KMS-11 (cell line): Measurements from ENCODE around the gene TRIM6.

Source experiments
- H2AFZ ChIP-seq: fragments of 200-600 bp; sonication (generic); 2 replicates; pipeline ENCODE4 v1.6.1; 2016; ENCODE audit warnings: antibody characterized with exemption, mixed run types, low read depth
- H3K27ac ChIP-seq: fragments of 200-600 bp; sonication (generic); 2 replicates; pipeline ENCODE4 v1.6.1; 2016; ENCODE audit warnings: mild to moderate bottlenecking, mixed run types
- H3K27me3 ChIP-seq: fragments of 200-600 bp; sonication (generic); 2 replicates; pipeline ENCODE4 v1.6.1; 2017; ENCODE audit warnings: mild to moderate bottlenecking, low read depth, mixed run types, moderate library complexity; ENCODE audit not compliant: insufficient read depth
- H3K36me3 ChIP-seq: fragments of 200-600 bp; sonication (generic); 2 replicates; pipeline ENCODE4 v1.6.1; 2017; ENCODE audit warnings: mild to moderate bottlenecking, mixed run types; ENCODE audit not compliant: insufficient read depth
- H3K4me1 ChIP-seq: fragments of 200-600 bp; sonication (generic); 2 replicates; pipeline ENCODE4 v1.6.1; 2016; ENCODE audit warnings: mild to moderate bottlenecking, low read depth, mixed run types; ENCODE audit not compliant: poor library complexity, severe bottlenecking
- H3K4me2 ChIP-seq: fragments of 200-600 bp; sonication (generic); 2 replicates; pipeline ENCODE4 v1.7.0; 2016; ENCODE audit warnings: mild to moderate bottlenecking, mixed run types
- H3K4me3 ChIP-seq: fragments of 200-600 bp; sonication (generic); IDR thresholded peaks from 2 replicates; pipeline ENCODE4 v1.6.1; 2017; ENCODE audit warnings: low read depth, low read length, mixed read lengths; ENCODE audit not compliant: insufficient read depth
- H3K79me2 ChIP-seq: fragments of 200-600 bp; sonication (generic); 2 replicates; pipeline ENCODE4 v1.6.1; 2016; ENCODE audit warnings: low read depth, mixed run types; ENCODE audit not compliant: insufficient read depth
- H3K9ac ChIP-seq: fragments of 200-600 bp; sonication (generic); 2 replicates; pipeline ENCODE4 v1.6.1; 2016; ENCODE audit warnings: mild to moderate bottlenecking, mixed run types
- H4K20me1 ChIP-seq: fragments of 200-600 bp; sonication (generic); 2 replicates; pipeline ENCODE4 v1.6.1; 2016; ENCODE audit warnings: mild to moderate bottlenecking, mixed run types; ENCODE audit not compliant: insufficient read depth
- CTCF ChIP-seq: fragments of 200-600 bp; sonication (generic); conservative IDR thresholded peaks from 2 replicates; pipeline ENCODE4 v1.6.1; 2017; ENCODE audit warnings: low read depth, mild to moderate bottlenecking, antibody characterized with exemption, low read length, moderate library complexity, mixed read lengths

The TRIM6 gene

GRCh38 chr11:5553343-5553742 lies 43.1 kb upstream of the TRIM6 start:
- Histone ChIP-seq H3K4me2 (no peak overlapping the region), H4K20me1 (no peaks in the 10 kb centered on the region), H2AFZ (no peak overlapping the region), H3K9ac (no peak overlapping the region), H3K27me3 (no peaks in the 10 kb centered on the region), H3K79me2 (no peaks in the 10 kb centered on the region), H3K36me3 (no peaks in the 10 kb centered on the region), H3K4me1 (no peaks in the 10 kb centered on the region), H3K4me3 (no peak overlapping the region), H3K27ac (no peak overlapping the region)
- no peak; the same call in 1 of the 2 replicates for TF ChIP-seq CTCF

GRCh38 chr11:5556596-5557188 lies 39.7 kb upstream of the TRIM6 start:
- Histone ChIP-seq H3K4me3 (no peak overlapping the region), H3K27me3 (no peaks in the 10 kb centered on the region), H3K9ac (no peak overlapping the region), H3K27ac (no peak overlapping the region), H3K36me3 (no peaks in the 10 kb centered on the region), H3K79me2 (no peaks in the 10 kb centered on the region), H2AFZ (no peak overlapping the region), H3K4me2 (no peak overlapping the region), H4K20me1 (no peaks in the 10 kb centered on the region), H3K4me1 (no peaks in the 10 kb centered on the region)
- TF ChIP-seq CTCF, result no peak

GRCh38 chr11:5557751-5558150 lies 38.7 kb upstream of the TRIM6 start:
- no peaks in the 10 kb centered on the region for H4K20me1 ChIP-seq
- no peak overlapping the region for H3K4me3 ChIP-seq
- H3K79me2 ChIP-seq, result no peaks in the 10 kb centered on the region
- no peak overlapping the region for H3K9ac ChIP-seq
- no peak overlapping the region for H3K4me2 ChIP-seq
- H3K27ac ChIP-seq, result no peak overlapping the region
- no peaks in the 10 kb centered on the region for H3K4me1 ChIP-seq
- H3K27me3 ChIP-seq, result no peaks in the 10 kb centered on the region
- TF ChIP-seq CTCF, result no peak
- H2AFZ ChIP-seq, result no peak overlapping the region
- H3K36me3 ChIP-seq, result no peaks in the 10 kb centered on the region

DNA sequence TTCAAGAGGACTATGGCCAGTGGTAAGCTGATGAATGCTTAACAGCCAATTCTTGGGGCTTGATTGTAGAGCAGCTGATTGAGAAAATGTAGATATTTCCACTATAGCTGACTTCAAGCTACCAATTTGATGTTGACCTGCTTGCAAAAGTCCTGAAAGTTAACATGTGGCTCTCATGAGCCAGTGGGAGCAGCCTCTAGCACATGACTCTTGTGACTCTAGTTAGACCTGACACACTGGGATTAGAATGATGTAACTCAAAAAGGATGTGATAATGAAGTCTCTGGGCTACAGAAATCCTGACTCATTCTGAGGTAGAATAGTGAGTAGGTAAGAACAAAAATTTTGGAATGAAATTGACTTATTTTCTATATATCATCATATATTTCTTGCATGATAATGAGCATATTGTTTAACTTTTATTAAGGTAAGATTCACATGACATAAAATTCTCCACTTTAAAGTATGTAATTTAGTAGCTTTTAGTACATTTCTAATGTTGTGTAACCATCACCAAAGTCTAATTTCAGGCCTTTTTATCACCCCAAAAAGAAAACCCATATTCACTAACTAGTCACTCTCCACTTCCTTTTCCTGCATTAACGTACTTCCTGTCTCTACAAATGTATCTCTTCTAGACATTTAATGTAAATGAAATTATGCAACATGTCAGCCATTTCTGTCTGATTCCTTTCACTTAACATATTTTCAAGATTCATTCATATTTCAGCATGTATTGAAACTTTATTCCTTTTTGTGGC lies 32.0 kb upstream of the TRIM6 start:
- Histone ChIP-seq H3K27me3 (no peaks in the 10 kb centered on the region), H2AFZ (no peak overlapping the region), H3K4me1 (no peaks in the 10 kb centered on the region), H3K27ac (no peak overlapping the region), H4K20me1 (no peaks in the 10 kb centered on the region), H3K4me3 (no peak overlapping the region), H3K4me2 (no peak overlapping the region), H3K9ac (no peak overlapping the region), H3K36me3 (no peaks in the 10 kb centered on the region), H3K79me2 (no peaks in the 10 kb centered on the region)
- TF ChIP-seq CTCF, result no peak
